ENCODE data around the gene SPOUT1.

DNA sequence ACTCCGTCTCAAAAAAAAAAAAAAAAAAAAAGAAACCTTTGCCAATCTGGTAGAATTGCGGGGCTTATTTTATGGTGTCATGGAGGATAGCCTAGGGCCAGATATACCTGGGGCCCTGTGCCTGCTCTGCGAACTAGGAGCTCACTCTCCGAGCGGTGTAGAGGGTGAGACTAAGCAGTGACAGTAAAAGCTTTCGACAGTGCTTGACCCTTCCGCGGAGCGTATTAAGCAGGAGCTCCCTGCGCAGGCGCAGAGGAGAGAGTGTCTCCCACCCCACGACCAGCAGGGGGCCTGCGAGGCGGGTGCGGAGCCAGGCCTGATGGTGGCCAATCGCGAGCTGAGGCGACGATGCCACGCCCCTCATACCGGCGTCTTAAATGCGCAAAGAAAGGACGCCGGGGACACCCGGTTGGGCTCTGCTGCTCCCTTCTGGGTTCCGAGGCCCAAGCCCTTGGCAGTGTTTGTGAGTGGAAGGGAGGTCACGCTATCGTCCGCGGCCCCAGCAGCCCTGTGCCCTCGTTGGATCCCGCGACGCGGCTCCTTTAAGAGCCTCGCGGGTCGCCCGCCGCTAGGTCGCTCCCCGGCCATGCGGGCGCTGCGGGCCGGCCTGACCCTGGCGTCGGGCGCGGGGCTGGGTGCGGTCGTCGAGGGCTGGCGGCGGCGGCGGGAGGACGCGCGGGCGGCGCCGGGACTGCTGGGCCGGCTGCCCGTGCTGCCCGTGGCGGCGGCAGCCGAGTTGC lies 11.3 kb downstream of the SPOUT1 start, which contains the start of gene ENDOG:
- TF ChIP-seq, protein P1, sequence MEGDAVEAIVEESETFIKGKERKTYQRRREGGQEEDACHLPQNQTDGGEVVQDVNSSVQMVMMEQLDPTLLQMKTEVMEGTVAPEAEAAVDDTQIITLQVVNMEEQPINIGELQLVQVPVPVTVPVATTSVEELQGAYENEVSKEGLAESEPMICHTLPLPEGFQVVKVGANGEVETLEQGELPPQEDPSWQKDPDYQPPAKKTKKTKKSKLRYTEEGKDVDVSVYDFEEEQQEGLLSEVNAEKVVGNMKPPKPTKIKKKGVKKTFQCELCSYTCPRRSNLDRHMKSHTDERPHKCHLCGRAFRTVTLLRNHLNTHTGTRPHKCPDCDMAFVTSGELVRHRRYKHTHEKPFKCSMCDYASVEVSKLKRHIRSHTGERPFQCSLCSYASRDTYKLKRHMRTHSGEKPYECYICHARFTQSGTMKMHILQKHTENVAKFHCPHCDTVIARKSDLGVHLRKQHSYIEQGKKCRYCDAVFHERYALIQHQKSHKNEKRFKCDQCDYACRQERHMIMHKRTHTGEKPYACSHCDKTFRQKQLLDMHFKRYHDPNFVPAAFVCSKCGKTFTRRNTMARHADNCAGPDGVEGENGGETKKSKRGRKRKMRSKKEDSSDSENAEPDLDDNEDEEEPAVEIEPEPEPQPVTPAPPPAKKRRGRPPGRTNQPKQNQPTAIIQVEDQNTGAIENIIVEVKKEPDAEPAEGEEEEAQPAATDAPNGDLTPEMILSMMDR (IDR thresholded peaks at IDR 0.05) = peak; percentile 91 to 99 (median 98)
- peak; percentile 61 to 93 for TF ChIP-seq POLR2A (IDR thresholded peaks at IDR 0.05)
